ENCODE measurements around the gene LMTK2.

LMTK2 gene

DNA sequence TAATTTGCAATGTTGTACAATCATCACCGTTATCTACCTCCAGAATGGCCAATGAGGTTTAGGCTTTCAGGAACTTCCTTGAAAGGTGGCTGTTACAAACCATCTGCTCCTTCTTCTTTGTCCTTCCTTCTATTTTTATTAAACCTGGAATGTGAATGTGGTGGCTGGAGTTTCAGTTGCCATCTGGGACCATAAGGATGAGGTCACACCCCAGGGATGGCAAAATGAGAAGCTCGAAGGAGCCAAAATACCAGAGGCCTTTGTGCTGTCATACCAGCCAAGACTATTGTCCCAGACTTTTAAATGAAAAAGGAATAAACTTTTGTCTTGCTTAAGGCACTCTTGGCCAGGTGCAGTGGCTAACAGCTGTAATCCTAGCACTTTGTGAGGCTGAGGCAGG lies 30.9 kb upstream of the LMTK2 start:
- no peaks in the 10 kb centered on the region; the same call in 1 of the 2 replicates for H3K9me3 ChIP-seq (ENCODE audit: insufficient read depth, low read length)
- TF ChIP-seq SUZ12 (IDR thresholded peaks at IDR 0.05; ENCODE audit: extremely low read depth, insufficient read depth, insufficient read length), result no peak
- TF ChIP-seq YY1 (IDR thresholded peaks at IDR 0.05; ENCODE audit: insufficient read depth, insufficient read length), result no peak
- TF ChIP-seq ZNF274 (IDR thresholded peaks at IDR 0.05; ENCODE audit: low read depth, low read length), result no peak
- no peak for DNase-seq (ENCODE audit: low read depth, low spot score)
- H3K4me1 ChIP-seq (ENCODE audit: insufficient read depth, insufficient read length), result no peaks in the 10 kb centered on the region
- no peak overlapping the region for H3K9ac ChIP-seq (ENCODE audit: insufficient read length, low read depth)
- no peak overlapping the region for H3K4me3 ChIP-seq (ENCODE audit: insufficient read length, low read depth)
- H3K27me3 ChIP-seq (ENCODE audit: insufficient read depth, insufficient read length), result no peaks in the 10 kb centered on the region
- H3K36me3 ChIP-seq (ENCODE audit: insufficient read depth, insufficient read length, low read length), result no peaks in the 10 kb centered on the region

DNA sequence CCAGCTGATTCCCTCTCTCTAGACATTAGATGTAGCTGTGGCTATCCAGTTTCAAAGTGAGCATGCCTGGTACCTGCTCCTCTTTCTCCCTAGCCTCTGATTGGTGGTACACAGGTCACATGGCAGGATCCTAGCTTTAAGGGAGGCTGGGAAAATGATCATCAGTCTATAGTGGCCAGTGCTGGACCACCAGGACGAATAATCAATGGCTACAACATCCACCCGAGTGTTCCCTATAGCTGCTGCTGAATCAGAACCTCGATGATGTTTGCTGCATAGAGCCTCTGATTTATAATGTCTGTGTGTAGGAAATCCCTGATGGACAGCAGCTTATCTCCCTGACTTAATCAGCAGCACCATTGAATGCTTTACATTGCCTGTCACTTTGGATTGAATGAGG lies 28.9 kb upstream of the LMTK2 start:
- Histone ChIP-seq H3K4me1 (ENCODE audit: insufficient read depth, insufficient read length) (no peaks in the 10 kb centered on the region), H3K36me3 (ENCODE audit: insufficient read depth, insufficient read length, low read length) (no peaks in the 10 kb centered on the region), H3K4me3 (ENCODE audit: insufficient read length, low read depth) (no peak overlapping the region), H3K9ac (ENCODE audit: insufficient read length, low read depth) (no peak overlapping the region), H3K27me3 (ENCODE audit: insufficient read depth, insufficient read length) (no peaks in the 10 kb centered on the region), H3K9me3 (ENCODE audit: insufficient read depth, low read length) (no peaks in the 10 kb centered on the region; the same call in 1 of the 2 replicates)
- TF ChIP-seq SUZ12 (IDR thresholded peaks at IDR 0.05; ENCODE audit: extremely low read depth, insufficient read depth, insufficient read length) (no peak), YY1 (IDR thresholded peaks at IDR 0.05; ENCODE audit: insufficient read depth, insufficient read length) (no peak), ZNF274 (IDR thresholded peaks at IDR 0.05; ENCODE audit: low read depth, low read length) (no peak)
- no peak for DNase-seq (ENCODE audit: low read depth, low spot score)

- TF ChIP-seq SUZ12 (IDR thresholded peaks at IDR 0.05; ENCODE audit: extremely low read depth, insufficient read depth, insufficient read length) (no peak), ZNF274 (IDR thresholded peaks at IDR 0.05; ENCODE audit: low read depth, low read length) (no peak), YY1 (IDR thresholded peaks at IDR 0.05; ENCODE audit: insufficient read depth, insufficient read length) (no peak)
- H3K9ac ChIP-seq (ENCODE audit: insufficient read length, low read depth), result no peak overlapping the region
These were observed 28.3 kb upstream of the LMTK2 start for GRCh38 chr7:98078197-98078870.

DNA sequence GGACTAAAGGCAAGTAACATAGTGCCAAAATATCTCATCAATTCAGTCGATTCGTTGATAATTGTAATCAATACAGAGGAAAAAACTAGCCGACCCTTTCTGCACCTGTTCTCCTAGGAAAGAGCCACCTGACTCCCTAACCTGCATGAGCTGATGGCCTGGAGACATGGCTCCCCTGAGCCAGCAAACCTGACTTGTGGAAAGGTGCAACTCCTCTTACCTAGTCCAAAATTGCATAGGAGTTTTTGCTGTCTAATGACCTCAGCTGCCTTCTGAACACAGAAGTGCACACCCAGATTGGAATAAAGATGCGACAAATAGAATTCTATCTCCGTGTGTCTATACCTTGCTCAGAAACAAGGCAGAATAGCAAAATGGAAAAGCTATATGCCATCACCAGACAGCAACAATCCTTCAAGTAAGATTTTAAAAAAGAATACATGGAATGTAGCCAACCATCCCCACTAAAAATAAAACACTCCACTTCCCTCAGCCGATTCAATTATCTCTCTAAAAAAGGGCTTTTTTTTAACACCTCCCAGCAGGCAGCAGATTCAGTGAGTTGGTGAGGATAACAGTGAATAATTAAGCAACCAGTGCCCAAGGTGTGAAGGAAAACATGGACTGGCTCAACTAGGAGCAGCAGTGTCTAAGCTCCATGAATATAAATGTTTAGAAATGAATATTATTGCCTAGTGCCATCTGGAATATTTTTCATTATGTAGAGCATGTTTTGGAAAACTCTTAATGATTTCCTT lies 26.6 kb upstream of the LMTK2 start:
- H3K27me3 ChIP-seq (ENCODE audit: insufficient read depth, insufficient read length), result no peaks in the 10 kb centered on the region
- no peak for TF ChIP-seq YY1 (IDR thresholded peaks at IDR 0.05; ENCODE audit: insufficient read depth, insufficient read length)
- no peak for TF ChIP-seq SUZ12 (IDR thresholded peaks at IDR 0.05; ENCODE audit: extremely low read depth, insufficient read depth, insufficient read length)
- TF ChIP-seq ZNF274 (IDR thresholded peaks at IDR 0.05; ENCODE audit: low read depth, low read length), result no peak
- peak; percentile 11 for DNase-seq (ENCODE audit: low read depth, low spot score)
- no peak overlapping the region for H3K4me3 ChIP-seq (ENCODE audit: insufficient read length, low read depth)
- no peaks in the 10 kb centered on the region for H3K36me3 ChIP-seq (ENCODE audit: insufficient read depth, insufficient read length, low read length)
- H3K9me3 ChIP-seq (ENCODE audit: insufficient read depth, low read length), result no peaks in the 10 kb centered on the region
- no peak overlapping the region for H3K9ac ChIP-seq (ENCODE audit: insufficient read length, low read depth)
- H3K4me1 ChIP-seq (ENCODE audit: insufficient read depth, insufficient read length), result peaks cover 3% of the 10 kb centered on the region

More at GRCh38 chr7:98078197-98078870, 28.3 kb upstream of the LMTK2 start:
- H3K36me3 ChIP-seq (ENCODE audit: insufficient read depth, insufficient read length, low read length), result no peaks in the 10 kb centered on the region
- DNase-seq (ENCODE audit: low read depth, low spot score), result no peak
- no peaks in the 10 kb centered on the region for H3K27me3 ChIP-seq (ENCODE audit: insufficient read depth, insufficient read length)
- H3K9me3 ChIP-seq (ENCODE audit: insufficient read depth, low read length), result no peaks in the 10 kb centered on the region; the same call in 1 of the 2 replicates
- no peak overlapping the region for H3K4me3 ChIP-seq (ENCODE audit: insufficient read length, low read depth)
- no peaks in the 10 kb centered on the region for H3K4me1 ChIP-seq (ENCODE audit: insufficient read depth, insufficient read length)

DNA sequence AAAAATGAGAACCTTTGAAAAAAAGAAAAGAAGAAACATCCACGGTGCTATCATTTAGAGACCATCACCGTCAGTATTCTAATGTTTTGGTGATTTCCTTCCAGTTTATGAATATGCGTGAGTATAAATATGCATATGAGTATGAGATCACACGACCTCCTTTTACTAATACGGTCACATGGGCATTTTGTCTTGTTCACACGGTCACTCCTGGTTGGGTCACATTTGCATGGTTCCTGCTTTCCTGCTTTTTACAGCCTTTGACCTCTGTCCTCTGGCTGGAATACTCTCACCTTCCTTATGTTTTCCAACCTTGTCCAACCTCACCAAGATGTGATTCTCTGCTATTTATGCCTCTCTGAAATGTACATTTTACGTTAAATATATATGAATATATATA lies 25.3 kb upstream of the LMTK2 start:
- Histone ChIP-seq H3K36me3 (ENCODE audit: insufficient read depth, insufficient read length, low read length) (no peaks in the 10 kb centered on the region), H3K9ac (ENCODE audit: insufficient read length, low read depth) (no peak overlapping the region), H3K9me3 (ENCODE audit: insufficient read depth, low read length) (no peaks in the 10 kb centered on the region), H3K27me3 (ENCODE audit: insufficient read depth, insufficient read length) (no peaks in the 10 kb centered on the region), H3K4me1 (ENCODE audit: insufficient read depth, insufficient read length) (peaks cover 3% of the 10 kb centered on the region), H3K4me3 (ENCODE audit: insufficient read length, low read depth) (no peak overlapping the region)
- no peak for DNase-seq (ENCODE audit: low read depth, low spot score)
- TF ChIP-seq ZNF274 (IDR thresholded peaks at IDR 0.05; ENCODE audit: low read depth, low read length) (no peak), YY1 (IDR thresholded peaks at IDR 0.05; ENCODE audit: insufficient read depth, insufficient read length) (no peak), SUZ12 (IDR thresholded peaks at IDR 0.05; ENCODE audit: extremely low read depth, insufficient read depth, insufficient read length) (no peak)

- no peaks in the 10 kb centered on the region for H3K36me3 ChIP-seq (ENCODE audit: insufficient read depth, insufficient read length, low read length)
- TF ChIP-seq YY1 (IDR thresholded peaks at IDR 0.05; ENCODE audit: insufficient read depth, insufficient read length), result no peak
- TF ChIP-seq ZNF274 (IDR thresholded peaks at IDR 0.05; ENCODE audit: low read depth, low read length), result no peak
- no peak for TF ChIP-seq SUZ12 (IDR thresholded peaks at IDR 0.05; ENCODE audit: extremely low read depth, insufficient read depth, insufficient read length)
- H3K27me3 ChIP-seq (ENCODE audit: insufficient read depth, insufficient read length), result no peaks in the 10 kb centered on the region
- H3K4me3 ChIP-seq (ENCODE audit: insufficient read length, low read depth), result no peak overlapping the region
- peaks cover 3% of the 10 kb centered on the region for H3K4me1 ChIP-seq (ENCODE audit: insufficient read depth, insufficient read length)
- H3K9me3 ChIP-seq (ENCODE audit: insufficient read depth, low read length), result no peaks in the 10 kb centered on the region
- no peak overlapping the region for H3K9ac ChIP-seq (ENCODE audit: insufficient read length, low read depth)
- DNase-seq (ENCODE audit: low read depth, low spot score), result no peak
These were observed 22.0 kb upstream of the LMTK2 start for GRCh38 chr7:98084631-98085030.

GRCh38 chr7:98085674-98086073 lies 21.0 kb upstream of the LMTK2 start:
- H3K4me1 ChIP-seq (ENCODE audit: insufficient read depth, insufficient read length), result peaks cover 3% of the 10 kb centered on the region
- no peaks in the 10 kb centered on the region for H3K36me3 ChIP-seq (ENCODE audit: insufficient read depth, insufficient read length, low read length)

More at GRCh38 chr7:98085674-98086073, 21.0 kb upstream of the LMTK2 start:
- TF ChIP-seq SUZ12 (IDR thresholded peaks at IDR 0.05; ENCODE audit: extremely low read depth, insufficient read depth, insufficient read length), result no peak
- Histone ChIP-seq H3K9ac (ENCODE audit: insufficient read length, low read depth) (no peak overlapping the region), H3K27me3 (ENCODE audit: insufficient read depth, insufficient read length) (no peaks in the 10 kb centered on the region), H3K4me3 (ENCODE audit: insufficient read length, low read depth) (no peak overlapping the region), H3K9me3 (ENCODE audit: insufficient read depth, low read length) (no peaks in the 10 kb centered on the region)
- DNase-seq (ENCODE audit: low read depth, low spot score), result no peak
